Peyer's patch (tissue), 4 donors: ENCODE data around the gene MAST2. TPM values are rescaled to one million over a fixed set of nuclear protein-coding genes. Genes with fewer than 3 reads are reported as not detected.

ENCODE experiments used
- DNase-seq, 3 donors: peaks; one replicate each; pipeline ENCODE4 v3.0.0-alpha.2; 2017 to 2019
- H3K27ac ChIP-seq, 4 donors: fragments of 200-600 bp; sonication (generic); one replicate each; pipeline ENCODE4 v1.5.1; 2016 to 2019
- H3K27me3 ChIP-seq, 2 donors: fragments of 200-600 bp; sonication (generic); one replicate each; pipeline ENCODE4 v1.5.1; 2019
- H3K36me3 ChIP-seq, 3 donors: fragments of 200-600 bp; sonication (generic); one replicate each; pipeline ENCODE4 v1.5.1; 2016 to 2019
- H3K4me1 ChIP-seq, 4 donors: fragments of 200-600 bp; sonication (generic); one replicate each; pipeline ENCODE4 v1.5.1; 2016 to 2019
- H3K4me3 ChIP-seq, 4 donors: fragments of 200-600 bp; sonication (generic); 1 replicate in 3 of 4; 2 replicates in 1 of 4; pipeline ENCODE4 v1.5.1; 2016 to 2019; ENCODE audit warnings: mild to moderate bottlenecking in 1 of 4
- H3K9me3 ChIP-seq, 4 donors: fragments of 200-600 bp; sonication (generic); one replicate each; pipeline ENCODE4 v1.5.1; 2016 to 2019; ENCODE audit warnings: mild to moderate bottlenecking in 1 of 4
- CTCF ChIP-seq, 6 experiments: fragments of 450-650 bp in 4 of 6; fragments of 200-600 bp in 2 of 6; sonication (generic) in 1 of 6; IDR thresholded peaks; one replicate each; pipeline ENCODE4 v1.5.1; 2017 to 2019; ENCODE audit warnings: antibody characterized with exemption in 6 of 6, mild to moderate bottlenecking in 3 of 6, moderate library complexity in 1 of 6
- POLR2A ChIP-seq, 2 donors: fragments of 450-650 bp; IDR thresholded peaks; one replicate each; pipeline ENCODE4 v1.5.1; 2017; ENCODE audit warnings: antibody characterized with exemption in 2 of 2, mild to moderate bottlenecking in 2 of 2, moderate library complexity in 2 of 2
- total RNA-seq, 4 donors: library from RNA; depleted of rRNA; stranded (reverse); fragments of >200 nt; gene quantifications; one replicate each; pipeline ENCODE4 v1.1.0, GENCODE V29; 2016

The MAST2 gene
- total RNA-seq, 4 donors from 2014 or later: 75.9 to 249 (median 134) TPM

GRCh38 chr1:46036894-46037839, 233.8 kb downstream of the MAST2 start:
- TF ChIP-seq CTCF (IDR thresholded peaks at IDR 0.05): peak; percentile 95 to 96 (median 96)
- TF ChIP-seq POLR2A (IDR thresholded peaks at IDR 0.05): peak in 1 of 2 donors; percentile 15
- peak; percentile 85 to 95 (median 90) for DNase-seq
- no peaks in the 10 kb centered on the region for H3K27me3 ChIP-seq
- H3K36me3 ChIP-seq: peaks cover 0 to 31% (median 0%) of the 10 kb centered on the region in 3 donors
- H3K4me3 ChIP-seq: no peak overlapping the region
- no peaks in the 10 kb centered on the region for H3K9me3 ChIP-seq
- peak overlapping the region in 1 of 4 donors; percentile 12 for H3K27ac ChIP-seq
- H3K4me1 ChIP-seq: peaks cover 0 to 18% (median 2%) of the 10 kb centered on the region in 4 donors

GRCh38 chr1:46039571-46040052, 236.2 kb downstream of the MAST2 start:
- H3K4me1 ChIP-seq: peaks cover 0 to 18% (median 2%) of the 10 kb centered on the region in 4 donors
- TF ChIP-seq POLR2A (IDR thresholded peaks at IDR 0.05) (no peak), CTCF (IDR thresholded peaks at IDR 0.05) (no peak)
- H3K9me3 ChIP-seq: no peaks in the 10 kb centered on the region
- DNase-seq: no peak
- H3K27me3 ChIP-seq: no peaks in the 10 kb centered on the region
- H3K4me3 ChIP-seq: no peak overlapping the region
- H3K36me3 ChIP-seq: peaks cover 0 to 9% (median 0%) of the 10 kb centered on the region in 3 donors
- H3K27ac ChIP-seq: peak overlapping the region in 2 of 4 donors; percentile 20 to 68

GRCh38 chr1:46041551-46041950, 238.1 kb downstream of the MAST2 start:
- H3K27ac ChIP-seq: no peak overlapping the region
- no peak for TF ChIP-seq CTCF (IDR thresholded peaks at IDR 0.05)
- TF ChIP-seq POLR2A (IDR thresholded peaks at IDR 0.05): no peak
- no peak overlapping the region for H3K4me3 ChIP-seq
- H3K9me3 ChIP-seq: no peaks in the 10 kb centered on the region
- no peak for DNase-seq
- no peaks in the 10 kb centered on the region for H3K27me3 ChIP-seq
- H3K36me3 ChIP-seq: no peaks in the 10 kb centered on the region
- peaks cover 0 to 18% (median 1%) of the 10 kb centered on the region in 4 donors for H3K4me1 ChIP-seq

GRCh38 chr1:46041974-46042373, 238.6 kb downstream of the MAST2 start:
- no peaks in the 10 kb centered on the region for H3K27me3 ChIP-seq
- TF ChIP-seq POLR2A (IDR thresholded peaks at IDR 0.05) (no peak), CTCF (IDR thresholded peaks at IDR 0.05) (no peak)
- H3K9me3 ChIP-seq: no peaks in the 10 kb centered on the region
- no peak overlapping the region for H3K27ac ChIP-seq
- H3K4me3 ChIP-seq: no peak overlapping the region
- no peaks in the 10 kb centered on the region for H3K36me3 ChIP-seq
- H3K4me1 ChIP-seq: peaks cover 0 to 18% (median 0%) of the 10 kb centered on the region in 4 donors
- DNase-seq: no peak

- Histone ChIP-seq H3K9me3 (no peaks in the 10 kb centered on the region), H3K4me1 (peaks cover 0 to 18% (median 0%) of the 10 kb centered on the region in 4 donors), H3K4me3 (no peak overlapping the region), H3K27ac (peak overlapping the region in 1 of 4 donors; percentile 55), H3K27me3 (no peaks in the 10 kb centered on the region), H3K36me3 (no peaks in the 10 kb centered on the region)
- TF ChIP-seq CTCF (IDR thresholded peaks at IDR 0.05) (no peak), POLR2A (IDR thresholded peaks at IDR 0.05) (no peak)
- peak in 2 of 3 donors; percentile 71 to 78 for DNase-seq
These were observed 240.1 kb downstream of the MAST2 start for GRCh38 chr1:46043458-46044017.
